CD14-positive monocyte (primary cell): ENCODE data around the gene LYRM2. TPM values are rescaled to one million over a fixed set of nuclear protein-coding genes. Genes with fewer than 3 reads are reported as not detected.

Experiments
- DNase-seq, 3 donors: peaks; one replicate each; pipeline ENCODE4 v3.0.0-alpha.2; 2011 to 2022
- H2AFZ ChIP-seq: 2 replicates; pipeline ENCODE4 v1.6.0; 2012; ENCODE audit warnings: mild to moderate bottlenecking, low read depth, low read length, inconsistent platforms; ENCODE audit not compliant: insufficient read depth, poor library complexity, severe bottlenecking
- H3K27ac ChIP-seq, 2 donors: 1 replicate in 1 of 2; 2 replicates in 1 of 2; pipeline ENCODE4 v1.5.1; 2012 to 2013; ENCODE audit warnings: low read length in 2 of 2, control low read depth in 1 of 2, inconsistent platforms in 1 of 2, low read depth in 1 of 2, mild to moderate bottlenecking in 1 of 2
- H3K27me3 ChIP-seq, 2 donors: one replicate each; pipeline versions ENCODE4 v1.6.0 to v1.6.1; 2011 to 2013; ENCODE audit warnings: low read length in 2 of 2; ENCODE audit not compliant: control insufficient read depth in 2 of 2, insufficient read depth in 2 of 2
- H3K36me3 ChIP-seq, 2 donors: replicated peaks in 1 of 2; 1 replicate in 1 of 2; 2 replicates in 1 of 2; pipeline versions ENCODE4 v1.5.1 to v1.6.1; 2012 to 2013; ENCODE audit warnings: low read length in 2 of 2, control low read depth in 1 of 2, inconsistent platforms in 1 of 2, mild to moderate bottlenecking in 1 of 2; ENCODE audit not compliant: insufficient read depth in 2 of 2, control insufficient read depth in 1 of 2
- H3K4me1 ChIP-seq, 2 donors: 1 replicate in 1 of 2; 2 replicates in 1 of 2; pipeline versions ENCODE4 v1.5.1 to v1.6.1; 2012 to 2013; ENCODE audit warnings: low read length in 2 of 2, control low read depth in 1 of 2, inconsistent platforms in 1 of 2, mild to moderate bottlenecking in 1 of 2, moderate library complexity in 1 of 2; ENCODE audit not compliant: insufficient read depth in 2 of 2, control insufficient read depth in 1 of 2
- H3K4me2 ChIP-seq: replicated peaks from 2 replicates; pipeline ENCODE3; 2012; ENCODE audit warnings: low read length, moderate library complexity, mild to moderate bottlenecking; ENCODE audit not compliant: poor library complexity, severe bottlenecking; ENCODE audit errors: extremely low read depth
- H3K4me3 ChIP-seq, 3 experiments: fragments of 200-600 bp in 1 of 3; sonication (generic) in 1 of 3; replicated peaks in 1 of 3; 1 replicate in 2 of 3; 2 replicates in 1 of 3; pipeline ENCODE4 v1.5.1; 2011 to 2013; ENCODE audit warnings: low read length in 3 of 3, mild to moderate bottlenecking in 3 of 3, control low read depth in 2 of 3, low read depth in 2 of 3, inconsistent platforms in 1 of 3, moderate library complexity in 1 of 3
- H3K79me2 ChIP-seq: 2 replicates; pipeline ENCODE4 v1.6.0; 2012; ENCODE audit warnings: mild to moderate bottlenecking, control low read depth, inconsistent platforms, low read length, moderate library complexity; ENCODE audit not compliant: insufficient read depth
- H3K9ac ChIP-seq: 2 replicates; pipeline ENCODE4 v1.6.0; 2017; ENCODE audit warnings: low read length, mild to moderate bottlenecking; ENCODE audit not compliant: insufficient read depth, poor library complexity, severe bottlenecking
- H3K9me3 ChIP-seq, 2 donors: replicated peaks in 1 of 2; 1 replicate in 1 of 2; 2 replicates in 1 of 2; pipeline versions ENCODE4 v1.5.1 to v1.6.1; 2012 to 2013; ENCODE audit warnings: low read length in 2 of 2, control low read depth in 1 of 2; ENCODE audit not compliant: control insufficient read depth in 1 of 2, insufficient read depth in 1 of 2
- H4K20me1 ChIP-seq: 2 replicates; pipeline ENCODE4 v1.6.0; 2012; ENCODE audit warnings: mild to moderate bottlenecking, low read length, control low read depth, moderate library complexity; ENCODE audit not compliant: insufficient read depth
- H3K27ac Mint-ChIP-seq, 7 donors: one replicate each; pipeline ENCODE4 v1.8.0; 2020; ENCODE audit warnings: mild to moderate bottlenecking in 7 of 7, mixed read lengths in 7 of 7, moderate library complexity in 6 of 7, inconsistent platforms in 2 of 7
- H3K27me3 Mint-ChIP-seq, 3 donors: one replicate each; pipeline ENCODE4 v1.8.0; 2021 to 2022; ENCODE audit warnings: low read depth in 3 of 3, mild to moderate bottlenecking in 3 of 3, mixed read lengths in 3 of 3, moderate library complexity in 3 of 3, inconsistent platforms in 1 of 3
- H3K36me3 Mint-ChIP-seq, 2 donors: one replicate each; pipeline ENCODE4 v1.8.0; 2020; ENCODE audit warnings: mixed read lengths in 2 of 2, inconsistent platforms in 1 of 2, mild to moderate bottlenecking in 1 of 2
- H3K4me1 Mint-ChIP-seq: one replicate; pipeline ENCODE4 v1.8.0; 2020; ENCODE audit warnings: mild to moderate bottlenecking, mixed read lengths
- H3K4me3 Mint-ChIP-seq, 2 donors: one replicate each; pipeline ENCODE4 v1.8.0; 2020; ENCODE audit warnings: mild to moderate bottlenecking in 2 of 2, mixed read lengths in 2 of 2, moderate library complexity in 1 of 2
- H3K9me3 Mint-ChIP-seq, 7 donors: one replicate each; pipeline ENCODE4 v1.8.0; 2020 to 2022; ENCODE audit warnings: mixed read lengths in 7 of 7, mild to moderate bottlenecking in 6 of 7, moderate library complexity in 6 of 7, inconsistent platforms in 2 of 7
- CTCF ChIP-seq: fragments of 200-600 bp; IDR thresholded peaks from one replicate; pipeline ENCODE4 v1.8.0; 2022; ENCODE audit warnings: antibody characterized with exemption, mild to moderate bottlenecking
- WGBS: methylation state at CpG from one replicate; pipeline ENCODE4 v1.1.5; 2013; ENCODE audit warnings: missing lambda C conversion rate; ENCODE audit not compliant: insufficient coverage; 5-methylcytosine and 5-hydroxymethylcytosine counted together
- intact Hi-C, 2 donors: fragments of 100-400 bp; cut with micrococcal nuclease; formaldehyde crosslinking; loops; one replicate each; pipeline versions ENCODE4 v1.15.0 to v1.15.1; 2023
- polyA plus RNA-seq, 3 donors: library from polyadenylated mRNA; depleted of rRNA in 1 of 3; unstranded in 2 of 3; stranded (reverse) in 1 of 3; fragments of 300-500 nt in 2 of 3; fragments of >200 nt in 1 of 3; fragmentation: Illumina TruSeq in 2 of 3; gene quantifications; 1 replicate in 2 of 3; 2 replicates in 1 of 3; pipeline ENCODE4 v1.2.3, GENCODE V29; 2012 to 2021

Gene LYRM2
- polyA plus RNA-seq, 3 donors = 13.2 to 64.0 (median 58.1) TPM

GRCh38 chr6:89657445-89658158 lies 19.1 kb upstream of the LYRM2 start:
- H3K9me3 ChIP-seq = no peaks in the 10 kb centered on the region
- no peak overlapping the region for H3K9ac ChIP-seq
- Mint-ChIP-seq H3K36me3 (peaks cover 67 to 79% of the 10 kb centered on the region in 2 donors), H3K27me3 (peaks cover 0 to 2% (median 0%) of the 10 kb centered on the region in 3 donors), H3K4me1 (no peaks in the 10 kb centered on the region), H3K27ac (no peak overlapping the region), H3K9me3 (no peaks in the 10 kb centered on the region), H3K4me3 (no peak overlapping the region)
- 100% methylated on average over 3 of the region's 13 CpGs for WGBS
- H3K4me1 ChIP-seq = no peaks in the 10 kb centered on the region
- DNase-seq = no peak
- TF ChIP-seq CTCF = no peak
- no peaks in the 10 kb centered on the region for H3K79me2 ChIP-seq
- intact Hi-C loops = no loop called here
- H4K20me1 ChIP-seq = no peaks in the 10 kb centered on the region
- H3K36me3 ChIP-seq = peaks cover 63 to 92% of the 10 kb centered on the region in 2 donors
- H3K27ac ChIP-seq = no peak overlapping the region
- no peak overlapping the region for H2AFZ ChIP-seq
- H3K4me3 ChIP-seq = no peak overlapping the region
- H3K27me3 ChIP-seq = no peaks in the 10 kb centered on the region
- H3K4me2 ChIP-seq = no peak overlapping the region

GRCh38 chr6:89655122-89655521 lies 16.6 kb upstream of the LYRM2 start:
- H3K4me3 ChIP-seq = no peak overlapping the region
- H2AFZ ChIP-seq = no peak overlapping the region
- no peaks in the 10 kb centered on the region for H3K4me1 ChIP-seq
- Mint-ChIP-seq H3K27me3 (peaks cover 0 to 2% (median 0%) of the 10 kb centered on the region in 3 donors), H3K36me3 (peaks cover 71 to 82% of the 10 kb centered on the region in 2 donors), H3K9me3 (no peaks in the 10 kb centered on the region), H3K4me1 (no peaks in the 10 kb centered on the region), H3K27ac (no peak overlapping the region), H3K4me3 (no peak overlapping the region)
- no peak overlapping the region for H3K27ac ChIP-seq
- H3K27me3 ChIP-seq = no peaks in the 10 kb centered on the region
- no peak overlapping the region for H3K4me2 ChIP-seq
- peaks cover 61 to 94% of the 10 kb centered on the region in 2 donors for H3K36me3 ChIP-seq
- TF ChIP-seq CTCF = no peak
- no peak overlapping the region for H3K9ac ChIP-seq
- WGBS = no CpG with 5 or more reads among the region's 2 CpGs
- DNase-seq = no peak
- H3K79me2 ChIP-seq = no peaks in the 10 kb centered on the region
- intact Hi-C loops = no loop called here
- H4K20me1 ChIP-seq = no peaks in the 10 kb centered on the region
- no peaks in the 10 kb centered on the region for H3K9me3 ChIP-seq
